GM21619 (cell line): Measurements from ENCODE around the gene CYFIP2.
"Not testable (repeated sequence)": the region's sequence is repeated elsewhere in the genome, so short reads cannot be mapped to it uniquely, and the experiment has no call there.

ENCODE experiments used
- ATAC-seq: cut with Tn5 transposase; IDR thresholded peaks from one replicate; pipeline ENCODE4 v1.9.1; 2021; ENCODE audit not compliant: unreplicated experiment

The CYFIP2 gene

GRCh38 chr5:157387041-157387563 lies 121.2 kb downstream of the CYFIP2 start:
- ATAC-seq, result no peak

GRCh38 chr5:157387683-157388093 lies 121.8 kb downstream of the CYFIP2 start:
- no peak for ATAC-seq

- no peak for ATAC-seq
Measured at GRCh38 chr5:157388111-157388710, 122.3 kb downstream of the CYFIP2 start.

GRCh38 chr5:157389103-157389502 lies 123.2 kb downstream of the CYFIP2 start:
- ATAC-seq, result no peak

GRCh38 chr5:157390133-157390532 lies 124.2 kb downstream of the CYFIP2 start:
- no peak for ATAC-seq

GRCh38 chr5:157390551-157391297 lies 124.8 kb downstream of the CYFIP2 start:
- no peak for ATAC-seq

- no peak for ATAC-seq
Measured at GRCh38 chr5:157398305-157398704, 132.4 kb downstream of the CYFIP2 start.

GRCh38 chr5:157400741-157401495 lies 135.0 kb downstream of the CYFIP2 start:
- ATAC-seq, result no peak

- no peak for ATAC-seq
Measured at GRCh38 chr5:157415838-157416237, 149.9 kb downstream of the CYFIP2 start.

GRCh38 chr5:157419521-157419920 lies 153.6 kb downstream of the CYFIP2 start:
- not testable (repeated sequence) for ATAC-seq

- ATAC-seq, result not testable (repeated sequence)
Measured at GRCh38 chr5:157429920-157430319, 164.0 kb downstream of the CYFIP2 start.

- no peak for ATAC-seq
Measured at GRCh38 chr5:157431544-157432200, 165.7 kb downstream of the CYFIP2 start.

- no peak for ATAC-seq
Measured at GRCh38 chr5:157434096-157434495, 168.2 kb downstream of the CYFIP2 start.

- no peak for ATAC-seq
Measured at GRCh38 chr5:157443041-157443549, 177.2 kb downstream of the CYFIP2 start.

- no peak for ATAC-seq
Measured at GRCh38 chr5:157444224-157444623, 178.3 kb downstream of the CYFIP2 start.
